ENCODE results near the gene VSIR. TPM values are rescaled to one million over a fixed set of nuclear protein-coding genes. Genes with fewer than 3 reads are reported as not detected.
A peak's percentile ranks its signal among the peaks of the same experiment; 100 is the strongest.

Gene VSIR
- total and polyA plus RNA-seq, 10 of the 15 experiments (the other 5 are each of a cell fraction or from before 2014, with no cell fraction given) = 0.19 to 12.5 (median 6.7) TPM

- TF ChIP-seq BCL3 (IDR thresholded peaks at IDR 0.05; ENCODE audit: borderline replicate concordance, insufficient read depth, low read depth, low read length, poor library complexity, severe bottlenecking) (no peak), EP300 (IDR thresholded peaks at IDR 0.05; ENCODE audit: borderline replicate concordance in 1 of 2, control insufficient read depth in 1 of 2, low read depth in 2 of 2, low read length in 2 of 2) (peak in 1 of 2 experiments; percentile 44; a peak in 1 of 4 replicates), ESRRA (IDR thresholded peaks at IDR 0.05; ENCODE audit: low read length) (no peak), E4F1 (IDR thresholded peaks at IDR 0.05; ENCODE audit: borderline replicate concordance, partially characterized antibody) (no peak), ZNF24 (IDR thresholded peaks at IDR 0.05) (peak; percentile 17; the same call in 1 of the 2 replicates), CEBPZ (IDR thresholded peaks at IDR 0.05; ENCODE audit: low read depth, low read length) (no peak), ATF7 (IDR thresholded peaks at IDR 0.05; ENCODE audit: low read depth) (no peak), JUND (IDR thresholded peaks at IDR 0.05; ENCODE audit: low read depth, low read length) (no peak), SIN3A (IDR thresholded peaks at IDR 0.05; ENCODE audit: low read depth, low read length) (no peak), POLR2A (IDR thresholded peaks at IDR 0.05; ENCODE audit: low read depth, low read length) (peak; percentile 32)
- TF ChIP-seq, protein P1, sequence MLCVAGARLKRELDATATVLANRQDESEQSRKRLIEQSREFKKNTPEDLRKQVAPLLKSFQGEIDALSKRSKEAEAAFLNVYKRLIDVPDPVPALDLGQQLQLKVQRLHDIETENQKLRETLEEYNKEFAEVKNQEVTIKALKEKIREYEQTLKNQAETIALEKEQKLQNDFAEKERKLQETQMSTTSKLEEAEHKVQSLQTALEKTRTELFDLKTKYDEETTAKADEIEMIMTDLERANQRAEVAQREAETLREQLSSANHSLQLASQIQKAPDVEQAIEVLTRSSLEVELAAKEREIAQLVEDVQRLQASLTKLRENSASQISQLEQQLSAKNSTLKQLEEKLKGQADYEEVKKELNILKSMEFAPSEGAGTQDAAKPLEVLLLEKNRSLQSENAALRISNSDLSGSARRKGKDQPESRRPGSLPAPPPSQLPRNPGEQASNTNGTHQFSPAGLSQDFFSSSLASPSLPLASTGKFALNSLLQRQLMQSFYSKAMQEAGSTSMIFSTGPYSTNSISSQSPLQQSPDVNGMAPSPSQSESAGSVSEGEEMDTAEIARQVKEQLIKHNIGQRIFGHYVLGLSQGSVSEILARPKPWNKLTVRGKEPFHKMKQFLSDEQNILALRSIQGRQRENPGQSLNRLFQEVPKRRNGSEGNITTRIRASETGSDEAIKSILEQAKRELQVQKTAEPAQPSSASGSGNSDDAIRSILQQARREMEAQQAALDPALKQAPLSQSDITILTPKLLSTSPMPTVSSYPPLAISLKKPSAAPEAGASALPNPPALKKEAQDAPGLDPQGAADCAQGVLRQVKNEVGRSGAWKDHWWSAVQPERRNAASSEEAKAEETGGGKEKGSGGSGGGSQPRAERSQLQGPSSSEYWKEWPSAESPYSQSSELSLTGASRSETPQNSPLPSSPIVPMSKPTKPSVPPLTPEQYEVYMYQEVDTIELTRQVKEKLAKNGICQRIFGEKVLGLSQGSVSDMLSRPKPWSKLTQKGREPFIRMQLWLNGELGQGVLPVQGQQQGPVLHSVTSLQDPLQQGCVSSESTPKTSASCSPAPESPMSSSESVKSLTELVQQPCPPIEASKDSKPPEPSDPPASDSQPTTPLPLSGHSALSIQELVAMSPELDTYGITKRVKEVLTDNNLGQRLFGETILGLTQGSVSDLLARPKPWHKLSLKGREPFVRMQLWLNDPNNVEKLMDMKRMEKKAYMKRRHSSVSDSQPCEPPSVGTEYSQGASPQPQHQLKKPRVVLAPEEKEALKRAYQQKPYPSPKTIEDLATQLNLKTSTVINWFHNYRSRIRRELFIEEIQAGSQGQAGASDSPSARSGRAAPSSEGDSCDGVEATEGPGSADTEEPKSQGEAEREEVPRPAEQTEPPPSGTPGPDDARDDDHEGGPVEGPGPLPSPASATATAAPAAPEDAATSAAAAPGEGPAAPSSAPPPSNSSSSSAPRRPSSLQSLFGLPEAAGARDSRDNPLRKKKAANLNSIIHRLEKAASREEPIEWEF (IDR thresholded peaks at IDR 0.05; ENCODE audit: insufficient replicate concordance, low read depth, low read length) = peak; percentile 53
These were observed 25.5 kb downstream of the VSIR start (continued) for GRCh38 chr10:71747551-71748523.
